Activated T-helper 1 cell treated with anti-CD3 and anti-CD28 coated beads, Interleukin-12 subunit alpha, Interleukin-12 subunit beta, Interleukin-2, Interleukin-4 antibody, amounts not matched to agents 30 ng/mL and 10 ng/mL and 1 ng/mL, durations not matched to agents 14 hours and 24 hours and 36 hours (primary cell): ENCODE results near the gene TRMT2A. TPM values are rescaled to one million over a fixed set of nuclear protein-coding genes. Genes with fewer than 3 reads are reported as not detected.

ENCODE experiments used
- DNase-seq: peaks from one replicate; pipeline ENCODE4 v3.0.0; 2021; ENCODE audit warnings: low spot score
- H3K27ac Mint-ChIP-seq: one replicate; pipeline ENCODE4 v1.8.0; 2021; ENCODE audit warnings: mild to moderate bottlenecking, mixed read lengths
- H3K27me3 Mint-ChIP-seq: one replicate; pipeline ENCODE4 v1.8.0; 2022; ENCODE audit warnings: mild to moderate bottlenecking, moderate library complexity, mixed read lengths; ENCODE audit not compliant: insufficient read depth
- H3K36me3 Mint-ChIP-seq: one replicate; pipeline ENCODE4 v1.8.0; 2021; ENCODE audit warnings: low read depth, mixed read lengths
- H3K4me1 Mint-ChIP-seq: one replicate; pipeline ENCODE4 v1.8.0; 2021; ENCODE audit warnings: low read depth, mixed read lengths
- H3K4me3 Mint-ChIP-seq: one replicate; pipeline ENCODE4 v1.8.0; 2021; ENCODE audit warnings: mild to moderate bottlenecking, moderate library complexity, mixed read lengths
- H3K9me3 Mint-ChIP-seq: one replicate; pipeline ENCODE4 v1.8.0; 2021; ENCODE audit warnings: mixed read lengths
- intact Hi-C: fragments of 100-400 bp; cut with micrococcal nuclease; formaldehyde crosslinking; loops from one replicate; pipeline ENCODE4 v1.15.1; 2024
- total RNA-seq: library from RNA; stranded (reverse); gene quantifications from 2 replicates; pipeline ENCODE4 v1.2.3, GENCODE V29; 2022

Gene TRMT2A
- total RNA-seq, 1 donor from 2014 or later: 142 TPM

DNA sequence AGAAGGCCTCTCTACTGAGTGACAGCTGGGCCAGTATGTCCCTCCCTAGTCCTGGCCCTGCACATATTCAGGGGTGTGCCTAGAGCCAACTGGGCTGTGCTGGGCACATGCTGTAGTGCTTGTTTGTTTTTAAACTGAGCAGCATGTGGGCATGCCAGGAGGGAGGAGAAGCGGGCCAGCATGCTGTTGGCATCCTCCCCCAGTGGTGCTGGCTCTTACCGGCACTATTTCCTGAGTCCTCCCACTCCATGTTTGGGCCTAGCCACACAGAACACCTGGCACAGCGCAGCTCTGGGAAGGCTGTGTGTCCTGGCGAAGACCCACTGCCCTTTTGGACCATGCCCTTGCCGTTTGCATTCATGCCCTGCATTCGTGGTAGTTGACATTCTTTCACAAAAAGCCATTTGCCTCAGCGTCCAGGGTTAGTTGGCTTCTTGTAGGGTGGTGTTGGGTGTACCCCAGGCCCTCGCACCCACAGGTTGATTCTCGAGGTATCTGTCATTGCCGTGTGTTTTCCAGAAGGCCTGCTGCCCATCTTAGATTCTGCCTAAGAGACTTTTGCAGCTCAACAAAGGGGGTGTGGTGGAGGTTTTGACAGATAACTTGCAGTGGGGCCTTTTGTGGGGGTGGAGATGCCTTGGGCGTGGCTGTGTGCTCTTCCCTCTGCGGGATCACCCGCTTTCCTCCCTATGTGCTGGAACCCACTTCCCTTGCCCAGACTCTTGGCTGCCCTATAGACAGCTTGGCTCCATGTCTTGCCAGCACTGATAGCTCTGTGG lies 23.4 kb downstream of the TRMT2A start:
- H3K9me3 Mint-ChIP-seq: peaks cover 5% of the 10 kb centered on the region
- intact Hi-C loops: no loop called here
- no peaks in the 10 kb centered on the region for H3K27me3 Mint-ChIP-seq
- H3K4me3 Mint-ChIP-seq: no peak overlapping the region
- H3K27ac Mint-ChIP-seq: peak overlapping the region; percentile 31
- peaks cover 63% of the 10 kb centered on the region for H3K36me3 Mint-ChIP-seq
- DNase-seq: no peak
- H3K4me1 Mint-ChIP-seq: peaks cover 45% of the 10 kb centered on the region

DNA sequence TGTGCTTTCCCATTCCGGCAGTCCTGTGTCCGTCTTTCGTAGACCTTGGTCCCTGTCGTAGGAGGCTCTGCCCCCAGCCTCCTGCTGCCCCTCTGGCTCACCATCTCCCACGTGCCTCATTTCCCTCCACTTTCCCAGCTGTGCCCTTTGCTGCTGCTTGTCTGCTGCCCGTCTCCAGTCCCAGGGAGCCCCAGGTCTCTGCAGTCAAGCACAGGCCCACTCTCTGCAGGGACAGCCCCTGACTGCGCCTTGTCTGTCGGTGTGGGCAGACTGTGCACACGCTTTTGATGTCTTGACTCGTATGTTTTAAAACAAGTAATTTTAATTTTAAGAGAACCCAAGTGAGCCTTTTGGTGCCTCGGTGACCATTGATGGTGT lies 24.6 kb downstream of the TRMT2A start:
- peaks cover 40% of the 10 kb centered on the region for H3K4me1 Mint-ChIP-seq
- H3K27me3 Mint-ChIP-seq: no peaks in the 10 kb centered on the region
- no peak overlapping the region for H3K27ac Mint-ChIP-seq
- peaks cover 61% of the 10 kb centered on the region for H3K36me3 Mint-ChIP-seq
- no peak for DNase-seq
- peaks cover 5% of the 10 kb centered on the region for H3K9me3 Mint-ChIP-seq
- no peak overlapping the region for H3K4me3 Mint-ChIP-seq
- intact Hi-C loops: no loop called here

DNA sequence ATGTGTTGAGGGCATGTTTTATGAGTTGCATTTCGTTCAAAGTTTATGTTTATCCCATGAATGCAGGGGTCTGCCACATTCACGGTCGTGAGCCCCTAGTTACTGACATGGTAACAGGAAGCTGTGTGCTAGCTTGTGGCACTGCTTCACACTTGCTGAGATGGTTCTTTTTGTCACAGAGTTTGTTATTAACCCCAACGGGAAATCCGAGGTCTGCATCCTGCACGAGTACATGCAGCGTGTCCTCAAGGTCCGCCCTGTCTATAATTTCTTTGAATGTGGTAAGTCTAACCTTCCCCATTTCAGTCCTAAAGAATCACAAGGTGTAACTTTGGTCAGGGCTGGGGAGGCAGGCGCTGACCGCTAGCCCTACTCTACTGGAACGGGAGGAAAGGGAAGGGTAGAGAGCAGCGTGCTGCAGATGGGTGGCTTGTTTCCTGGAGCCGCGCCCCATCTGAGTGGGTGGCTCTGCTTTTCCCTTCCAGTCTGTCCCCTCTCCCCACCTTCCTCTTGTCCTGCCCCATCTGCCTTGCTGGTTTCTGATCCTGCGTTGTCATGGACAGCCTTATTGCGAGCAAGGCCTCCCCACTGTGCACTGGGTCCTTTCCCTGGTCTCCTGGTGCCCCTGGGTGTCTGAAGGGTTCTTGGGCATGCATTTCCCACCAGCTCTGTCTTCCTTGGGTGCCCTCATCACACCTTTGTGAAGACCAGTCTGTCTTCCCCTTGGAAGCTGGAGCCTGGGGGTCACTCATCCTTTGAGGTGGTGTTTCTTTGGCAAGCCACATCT lies 25.1 kb downstream of the TRMT2A start:
- DNase-seq: no peak
- H3K27ac Mint-ChIP-seq: no peak overlapping the region
- peaks cover 5% of the 10 kb centered on the region for H3K9me3 Mint-ChIP-seq
- H3K27me3 Mint-ChIP-seq: no peaks in the 10 kb centered on the region
- intact Hi-C loops: no loop called here
- H3K36me3 Mint-ChIP-seq: peaks cover 61% of the 10 kb centered on the region
- H3K4me1 Mint-ChIP-seq: peaks cover 40% of the 10 kb centered on the region
- no peak overlapping the region for H3K4me3 Mint-ChIP-seq

GRCh38 chr22:20090730-20091240 lies 26.2 kb downstream of the TRMT2A start:
- Mint-ChIP-seq H3K27me3 (no peaks in the 10 kb centered on the region), H3K36me3 (peaks cover 58% of the 10 kb centered on the region), H3K9me3 (peaks cover under 1% of the 10 kb centered on the region), H3K4me3 (no peak overlapping the region), H3K27ac (no peak overlapping the region), H3K4me1 (peaks cover 30% of the 10 kb centered on the region)
- intact Hi-C loops: no loop called here
- DNase-seq: no peak

DNA sequence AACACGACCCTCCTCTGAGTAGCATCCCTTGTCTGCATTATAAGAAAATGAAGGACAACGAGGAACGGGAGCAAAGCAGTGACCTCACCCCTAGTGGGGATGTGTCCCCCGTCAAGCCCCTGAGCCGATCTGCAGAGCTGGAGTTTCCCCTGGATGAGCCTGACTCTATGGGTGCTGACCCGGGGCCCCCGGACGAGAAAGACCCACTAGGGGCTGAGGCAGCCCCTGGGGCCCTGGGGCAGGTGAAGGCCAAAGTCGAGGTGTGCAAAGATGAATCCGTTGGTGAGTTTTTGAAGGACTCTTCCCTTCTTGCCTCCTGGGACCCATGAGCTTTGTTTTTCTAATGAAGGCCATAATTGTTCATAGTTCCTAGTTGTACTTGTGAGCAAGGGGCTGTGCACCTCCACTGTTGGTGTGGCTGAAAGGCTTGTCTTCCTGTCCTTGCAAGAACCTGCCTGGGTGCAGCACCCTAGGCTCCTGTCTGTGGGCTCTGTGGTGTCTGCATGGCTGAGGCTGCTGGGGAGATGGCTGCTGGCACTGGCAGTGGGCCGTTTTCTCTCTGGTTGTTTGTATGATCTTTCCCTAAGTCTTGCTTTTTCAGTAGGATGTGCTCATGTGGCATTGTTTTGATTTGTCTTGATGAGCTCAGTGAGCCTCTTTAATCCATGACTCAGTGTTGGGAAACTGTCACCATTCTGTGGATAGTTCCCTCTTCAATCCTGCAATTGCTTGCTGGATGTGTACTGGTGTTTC lies 26.9 kb downstream of the TRMT2A start:
- no peaks in the 10 kb centered on the region for H3K27me3 Mint-ChIP-seq
- H3K36me3 Mint-ChIP-seq: peaks cover 54% of the 10 kb centered on the region
- H3K4me3 Mint-ChIP-seq: no peak overlapping the region
- H3K4me1 Mint-ChIP-seq: peaks cover 24% of the 10 kb centered on the region
- no peak overlapping the region for H3K27ac Mint-ChIP-seq
- DNase-seq: no peak
- intact Hi-C loops: no loop called here
- H3K9me3 Mint-ChIP-seq: no peaks in the 10 kb centered on the region

DNA sequence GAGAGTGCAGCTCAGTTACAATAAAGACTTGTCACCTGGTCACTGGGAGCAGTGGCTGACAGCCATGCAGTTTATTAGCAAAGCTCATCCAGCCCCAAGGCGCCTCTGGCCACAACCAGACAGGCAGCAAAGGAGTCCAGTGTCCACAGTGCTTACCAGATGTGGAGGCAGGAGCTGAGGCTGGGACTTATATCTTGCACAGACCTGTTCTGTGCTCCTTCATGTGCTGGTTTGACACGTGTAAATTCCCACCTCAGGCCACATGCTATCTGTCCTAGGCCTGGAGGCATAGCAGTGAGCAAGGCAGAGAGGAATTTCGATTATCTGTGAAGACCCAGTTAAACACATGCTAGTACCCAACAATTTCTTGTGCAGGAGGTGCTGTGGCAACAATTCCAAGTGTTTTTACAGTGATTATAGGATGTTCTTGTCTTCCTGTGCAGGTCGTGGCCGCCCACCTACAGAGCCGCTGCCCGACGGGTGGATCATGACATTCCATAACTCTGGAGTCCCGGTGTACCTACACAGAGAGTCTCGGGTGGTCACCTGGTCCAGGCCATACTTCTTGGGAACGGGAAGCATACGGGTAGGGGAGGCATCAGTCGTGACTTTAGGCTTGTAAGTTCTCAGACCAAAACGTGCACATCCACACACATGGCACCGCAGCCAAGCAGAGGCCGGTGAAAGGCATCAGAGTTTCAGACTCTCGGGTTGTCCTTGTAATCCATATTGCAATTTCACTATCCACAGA lies 27.6 kb downstream of the TRMT2A start:
- Mint-ChIP-seq H3K27ac (no peak overlapping the region), H3K9me3 (no peaks in the 10 kb centered on the region), H3K4me1 (peaks cover 21% of the 10 kb centered on the region), H3K4me3 (no peak overlapping the region), H3K36me3 (peaks cover 52% of the 10 kb centered on the region), H3K27me3 (no peaks in the 10 kb centered on the region)
- intact Hi-C loops: no loop called here
- no peak for DNase-seq

DNA sequence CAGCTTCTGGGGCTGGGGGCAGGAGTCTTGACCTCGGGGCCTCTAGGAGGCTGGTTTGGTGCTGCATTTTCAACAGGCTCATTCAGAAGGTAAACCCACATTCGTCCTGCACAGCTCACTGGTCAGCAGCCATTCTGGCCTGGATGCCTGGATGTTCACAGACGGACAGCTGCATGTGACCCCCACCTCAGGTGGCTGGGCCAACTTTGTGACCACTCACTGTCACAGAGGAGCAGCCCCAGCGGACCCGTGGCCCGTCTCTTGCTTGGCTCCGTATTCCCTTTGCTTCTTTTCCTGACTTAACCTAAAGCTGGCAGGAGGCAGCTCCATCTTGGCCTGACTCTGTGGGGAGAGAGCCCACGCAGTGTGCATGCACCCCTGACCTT lies 28.8 kb downstream of the TRMT2A start:
- no peak overlapping the region for H3K4me3 Mint-ChIP-seq
- H3K4me1 Mint-ChIP-seq: peaks cover 27% of the 10 kb centered on the region
- intact Hi-C loops: no loop called here
- H3K9me3 Mint-ChIP-seq: no peaks in the 10 kb centered on the region
- no peak for DNase-seq
- no peak overlapping the region for H3K27ac Mint-ChIP-seq
- no peaks in the 10 kb centered on the region for H3K27me3 Mint-ChIP-seq
- peaks cover 45% of the 10 kb centered on the region for H3K36me3 Mint-ChIP-seq

GRCh38 chr22:20087319-20088262 lies 29.4 kb downstream of the TRMT2A start:
- Mint-ChIP-seq H3K27ac (no peak overlapping the region), H3K4me3 (no peak overlapping the region), H3K27me3 (no peaks in the 10 kb centered on the region), H3K4me1 (peaks cover 34% of the 10 kb centered on the region), H3K9me3 (no peaks in the 10 kb centered on the region), H3K36me3 (peaks cover 41% of the 10 kb centered on the region)
- DNase-seq: no peak
- intact Hi-C loops: no loop called here

DNA sequence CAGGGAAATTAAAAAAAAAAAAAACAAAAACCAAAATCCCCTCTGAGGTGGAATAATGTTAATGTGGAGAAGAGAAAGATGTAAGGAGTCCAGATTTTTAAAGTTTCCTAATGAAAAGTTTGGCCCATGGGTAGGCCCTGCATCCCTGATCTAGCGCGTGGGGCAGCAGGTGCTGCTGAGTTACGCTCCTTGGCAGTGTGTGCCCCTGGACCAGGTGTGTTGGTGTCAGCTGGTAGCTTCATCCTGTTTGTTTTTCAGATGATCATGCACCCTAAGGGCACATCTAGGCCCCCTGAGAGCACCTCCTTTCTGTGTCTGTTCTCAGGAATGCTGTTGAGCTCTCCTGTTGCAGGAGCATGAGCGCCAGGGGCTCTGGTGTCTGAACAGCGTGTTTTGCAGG lies 30.3 kb downstream of the TRMT2A start:
- no peak overlapping the region for H3K4me3 Mint-ChIP-seq
- H3K27ac Mint-ChIP-seq: no peak overlapping the region
- intact Hi-C loops: no loop called here
- peaks cover 39% of the 10 kb centered on the region for H3K4me1 Mint-ChIP-seq
- no peaks in the 10 kb centered on the region for H3K9me3 Mint-ChIP-seq
- no peak for DNase-seq
- peaks cover 38% of the 10 kb centered on the region for H3K36me3 Mint-ChIP-seq
- H3K27me3 Mint-ChIP-seq: no peaks in the 10 kb centered on the region

GRCh38 chr22:20086101-20086599 lies 30.9 kb downstream of the TRMT2A start:
- Mint-ChIP-seq H3K4me3 (no peak overlapping the region), H3K27me3 (no peaks in the 10 kb centered on the region), H3K27ac (no peak overlapping the region), H3K36me3 (peaks cover 39% of the 10 kb centered on the region), H3K4me1 (peaks cover 45% of the 10 kb centered on the region), H3K9me3 (no peaks in the 10 kb centered on the region)
- intact Hi-C loops: no loop called here
- no peak for DNase-seq

DNA sequence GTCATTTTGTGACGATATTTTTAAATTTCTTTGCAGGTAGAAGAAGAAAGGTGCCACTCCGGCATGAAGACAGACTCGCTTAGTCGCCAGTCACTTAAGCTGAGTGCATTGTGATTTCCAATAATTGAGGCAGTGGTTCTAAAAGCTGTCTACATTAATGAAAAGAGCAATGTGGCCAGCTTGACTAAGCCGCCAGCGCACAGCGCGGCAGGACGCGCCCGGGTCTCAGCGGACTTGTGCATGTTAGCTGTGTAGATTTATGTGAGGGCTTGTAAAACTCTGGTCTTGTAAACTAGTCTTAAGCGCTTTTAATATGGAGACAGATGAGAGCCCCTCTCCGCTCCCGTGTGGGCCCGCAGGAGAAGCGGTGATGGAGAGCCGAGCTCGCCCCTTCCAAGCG lies 31.4 kb downstream of the TRMT2A start:
- Mint-ChIP-seq H3K36me3 (peaks cover 35% of the 10 kb centered on the region), H3K9me3 (no peaks in the 10 kb centered on the region), H3K27me3 (no peaks in the 10 kb centered on the region), H3K27ac (no peak overlapping the region), H3K4me3 (no peak overlapping the region), H3K4me1 (peaks cover 47% of the 10 kb centered on the region)
- no peak for DNase-seq
- intact Hi-C loops: no loop called here
